ENCODE results near the gene GNB1L.

GNB1L gene

GRCh38 chr22:19748991-19749664 is 105.5 kb downstream of the GNB1L start:
- DNase-seq (ENCODE audit: low read depth) = no peak

GRCh38 chr22:19748139-19748538 is 106.5 kb downstream of the GNB1L start:
- no peak for DNase-seq (ENCODE audit: low read depth)

- DNase-seq (ENCODE audit: low read depth) = no peak
These were observed 107.1 kb downstream of the GNB1L start for GRCh38 chr22:19747551-19747950.

GRCh38 chr22:19746726-19747125 is 107.9 kb downstream of the GNB1L start:
- DNase-seq (ENCODE audit: low read depth) = no peak

- DNase-seq (ENCODE audit: low read depth) = no peak
These were observed 109.2 kb downstream of the GNB1L start for GRCh38 chr22:19745155-19746101.

GRCh38 chr22:19744350-19745006 is 110.2 kb downstream of the GNB1L start:
- no peak for DNase-seq (ENCODE audit: low read depth)

GRCh38 chr22:19743651-19744050 is 111.0 kb downstream of the GNB1L start:
- DNase-seq (ENCODE audit: low read depth) = no peak

- DNase-seq (ENCODE audit: low read depth) = no peak
These were observed 111.6 kb downstream of the GNB1L start for GRCh38 chr22:19743081-19743480.

GRCh38 chr22:19742160-19743066 is 112.3 kb downstream of the GNB1L start:
- DNase-seq (ENCODE audit: low read depth) = no peak

GRCh38 chr22:19741053-19741452 is 113.6 kb downstream of the GNB1L start:
- DNase-seq (ENCODE audit: low read depth) = no peak

- no peak for DNase-seq (ENCODE audit: low read depth)
These were observed 114.1 kb downstream of the GNB1L start for GRCh38 chr22:19740586-19740985.

- no peak for DNase-seq (ENCODE audit: low read depth)
These were observed 114.7 kb downstream of the GNB1L start for GRCh38 chr22:19739911-19740449.

GRCh38 chr22:19739448-19739895 is 115.2 kb downstream of the GNB1L start:
- no peak for DNase-seq (ENCODE audit: low read depth)

- DNase-seq (ENCODE audit: low read depth) = no peak
These were observed 115.8 kb downstream of the GNB1L start for GRCh38 chr22:19738664-19739447.

- no peak for DNase-seq (ENCODE audit: low read depth)
These were observed 116.6 kb downstream of the GNB1L start for GRCh38 chr22:19737846-19738663.

GRCh38 chr22:19735665-19736510 is 118.8 kb downstream of the GNB1L start:
- no peak for DNase-seq (ENCODE audit: low read depth)

GRCh38 chr22:19734837-19735382 is 119.8 kb downstream of the GNB1L start:
- no peak for DNase-seq (ENCODE audit: low read depth)

- no peak for DNase-seq (ENCODE audit: low read depth)
These were observed 120.5 kb downstream of the GNB1L start for GRCh38 chr22:19734163-19734562.

Data from activated gamma-delta T cell treated with anti-CD3 and anti-CD28 coated beads, Interleukin-2, amount 50 U/mL, for 16 hours (primary cell).